ENCODE results near the gene KLHL22. TPM values are rescaled to one million over a fixed set of nuclear protein-coding genes. Genes with fewer than 3 reads are reported as not detected.

Gene KLHL22
- total RNA-seq, 1 donor, result 36.9 TPM

- Histone ChIP-seq H4K20me1 (ENCODE audit: insufficient read depth, low read length) (peaks cover 6% of the 10 kb centered on the region), H3K27ac (ENCODE audit: low read depth, low read length) (no peak overlapping the region), H3K79me2 (ENCODE audit: insufficient read depth, low read length) (peaks cover 4% of the 10 kb centered on the region), H3K4me2 (ENCODE audit: insufficient read depth, low read length) (no peak overlapping the region), H3K9me3 (ENCODE audit: low read depth, low read length) (no peaks in the 10 kb centered on the region), H3K27me3 (ENCODE audit: insufficient read depth, low read length) (no peaks in the 10 kb centered on the region), H3K36me3 (ENCODE audit: insufficient read depth, low read length) (peaks cover 14% of the 10 kb centered on the region), H3K4me3 (ENCODE audit: insufficient read depth, low read length) (no peak overlapping the region), H3K4me1 (ENCODE audit: insufficient read depth, low read length) (no peaks in the 10 kb centered on the region), H2AFZ (ENCODE audit: low read length) (no peak overlapping the region)
- TF ChIP-seq CTCF (IDR thresholded peaks at IDR 0.05; ENCODE audit: extremely low read depth, low read depth, low read length), result no peak
- DNase-seq (ENCODE audit: insufficient read length, low spot score, missing footprints), result no peak
Measured at GRCh38 chr22:20405291-20405930, 90.2 kb downstream of the KLHL22 start.

GRCh38 chr22:20404881-20405280, 90.7 kb downstream of the KLHL22 start:
- Histone ChIP-seq H3K9me3 (ENCODE audit: low read depth, low read length) (no peaks in the 10 kb centered on the region), H3K4me2 (ENCODE audit: insufficient read depth, low read length) (no peak overlapping the region), H3K27me3 (ENCODE audit: insufficient read depth, low read length) (no peaks in the 10 kb centered on the region), H2AFZ (ENCODE audit: low read length) (no peak overlapping the region), H3K36me3 (ENCODE audit: insufficient read depth, low read length) (peaks cover 14% of the 10 kb centered on the region), H3K79me2 (ENCODE audit: insufficient read depth, low read length) (peaks cover 7% of the 10 kb centered on the region), H3K4me1 (ENCODE audit: insufficient read depth, low read length) (no peaks in the 10 kb centered on the region), H3K27ac (ENCODE audit: low read depth, low read length) (no peak overlapping the region), H4K20me1 (ENCODE audit: insufficient read depth, low read length) (peaks cover 6% of the 10 kb centered on the region), H3K4me3 (ENCODE audit: insufficient read depth, low read length) (no peak overlapping the region)
- DNase-seq (ENCODE audit: insufficient read length, low spot score, missing footprints), result no peak
- no peak for TF ChIP-seq CTCF (IDR thresholded peaks at IDR 0.05; ENCODE audit: extremely low read depth, low read depth, low read length)

GRCh38 chr22:20403779-20404140, 91.8 kb downstream of the KLHL22 start:
- no peak overlapping the region for H2AFZ ChIP-seq (ENCODE audit: low read length)
- DNase-seq (ENCODE audit: insufficient read length, low spot score, missing footprints), result no peak
- H3K4me2 ChIP-seq (ENCODE audit: insufficient read depth, low read length), result no peak overlapping the region
- no peaks in the 10 kb centered on the region for H3K4me1 ChIP-seq (ENCODE audit: insufficient read depth, low read length)
- no peak overlapping the region for H3K27ac ChIP-seq (ENCODE audit: low read depth, low read length)
- no peak for TF ChIP-seq CTCF (IDR thresholded peaks at IDR 0.05; ENCODE audit: extremely low read depth, low read depth, low read length)
- no peak overlapping the region for H3K4me3 ChIP-seq (ENCODE audit: insufficient read depth, low read length)
- no peaks in the 10 kb centered on the region for H3K27me3 ChIP-seq (ENCODE audit: insufficient read depth, low read length)
- H3K9me3 ChIP-seq (ENCODE audit: low read depth, low read length), result no peaks in the 10 kb centered on the region
- H3K79me2 ChIP-seq (ENCODE audit: insufficient read depth, low read length), result peaks cover 9% of the 10 kb centered on the region
- H3K36me3 ChIP-seq (ENCODE audit: insufficient read depth, low read length), result peaks cover 14% of the 10 kb centered on the region
- peaks cover 10% of the 10 kb centered on the region for H4K20me1 ChIP-seq (ENCODE audit: insufficient read depth, low read length)

- peaks cover 10% of the 10 kb centered on the region for H4K20me1 ChIP-seq (ENCODE audit: insufficient read depth, low read length)
- H3K27ac ChIP-seq (ENCODE audit: low read depth, low read length), result no peak overlapping the region
- H3K27me3 ChIP-seq (ENCODE audit: insufficient read depth, low read length), result no peaks in the 10 kb centered on the region
- H3K4me1 ChIP-seq (ENCODE audit: insufficient read depth, low read length), result no peaks in the 10 kb centered on the region
- no peak overlapping the region for H3K4me3 ChIP-seq (ENCODE audit: insufficient read depth, low read length)
- no peaks in the 10 kb centered on the region for H3K9me3 ChIP-seq (ENCODE audit: low read depth, low read length)
- DNase-seq (ENCODE audit: insufficient read length, low spot score, missing footprints), result no peak
- no peak overlapping the region for H2AFZ ChIP-seq (ENCODE audit: low read length)
- H3K36me3 ChIP-seq (ENCODE audit: insufficient read depth, low read length), result peaks cover 14% of the 10 kb centered on the region
- no peak overlapping the region for H3K4me2 ChIP-seq (ENCODE audit: insufficient read depth, low read length)
- no peak for TF ChIP-seq CTCF (IDR thresholded peaks at IDR 0.05; ENCODE audit: extremely low read depth, low read depth, low read length)
- peaks cover 9% of the 10 kb centered on the region for H3K79me2 ChIP-seq (ENCODE audit: insufficient read depth, low read length)
Measured at GRCh38 chr22:20402960-20403778, 92.4 kb downstream of the KLHL22 start.
